Tibial nerve (tissue), 3 donors: ENCODE data around the gene SIGLEC7.

Experiments
- CTCF ChIP-seq, 5 experiments: fragments of 200-600 bp in 3 of 5; fragments of 450-650 bp in 2 of 5; sonication (generic) in 3 of 5; IDR thresholded peaks; one replicate each; pipeline ENCODE4 v1.5.1; 2016 to 2019; ENCODE audit warnings: antibody characterized with exemption in 5 of 5, mild to moderate bottlenecking in 3 of 5, moderate library complexity in 2 of 5
- POLR2A ChIP-seq, 2 donors: fragments of 450-650 bp; IDR thresholded peaks; one replicate each; pipeline ENCODE4 v1.6.1; 2017; ENCODE audit warnings: antibody characterized with exemption in 2 of 2, mild to moderate bottlenecking in 2 of 2, moderate library complexity in 2 of 2

DNA sequence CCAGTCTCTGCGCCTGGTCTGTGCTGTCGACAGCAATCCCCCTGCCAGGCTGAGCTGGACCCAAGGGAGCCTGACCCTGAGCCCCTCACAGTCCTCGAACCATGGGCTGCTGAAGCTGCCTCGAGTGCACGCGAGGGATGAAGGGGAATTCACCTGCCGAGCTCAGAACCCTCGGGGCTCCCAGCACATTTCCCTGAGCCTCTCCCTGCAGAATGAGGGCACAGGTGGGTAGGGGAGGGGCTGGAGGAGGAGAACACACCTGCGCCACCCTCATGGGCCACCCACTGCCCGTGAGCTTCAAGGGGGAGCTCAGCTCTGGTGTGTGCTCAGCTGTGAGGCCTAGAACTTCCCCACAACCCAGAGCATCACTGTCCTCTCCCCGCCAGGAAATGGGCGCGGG lies 44.2 kb downstream of the SIGLEC7 start:
- TF ChIP-seq POLR2A (IDR thresholded peaks at IDR 0.05) (no peak), CTCF (IDR thresholded peaks at IDR 0.05) (no peak)
